K562 (cell line): ENCODE data around the gene HS2ST1. TPM values are rescaled to one million over a fixed set of nuclear protein-coding genes. Genes with fewer than 3 reads are reported as not detected.

Experiments used
- CHD4 ChIP-seq: fragments of 200-600 bp; sonication (generic); IDR thresholded peaks from 3 replicates; pipeline ENCODE4 v1.6.1; 2012; ENCODE audit warnings: low read depth, mild to moderate bottlenecking, mixed read lengths, low read length, inconsistent platforms; ENCODE audit not compliant: insufficient read depth, insufficient replicate concordance, poor library complexity, severe bottlenecking
- ESRRB ChIP-seq: fragments of 250-450 bp; sonication (Bioruptor Pico); IDR thresholded peaks from 2 replicates; pipeline ENCODE4 v1.5.0; 2020; ENCODE audit warnings: mild to moderate bottlenecking, moderate library complexity, borderline replicate concordance
- FOXA1 ChIP-seq: fragments of 450-650 bp; IDR thresholded peaks from 2 replicates; pipeline ENCODE4 v1.6.1; 2016; ENCODE audit warnings: mild to moderate bottlenecking, borderline replicate concordance
- KDM4B ChIP-seq, 2 experiments: fragments of 450-650 bp in 1 of 2; sonication (generic) in 1 of 2; IDR thresholded peaks; 2 replicates each; pipeline ENCODE4 v1.6.1; 2016 to 2017; ENCODE audit warnings: borderline replicate concordance in 2 of 2, antibody characterized with exemption in 1 of 2, low read depth in 1 of 2, mild to moderate bottlenecking in 1 of 2
- NFE2 ChIP-seq: IDR thresholded peaks from 2 replicates; pipeline ENCODE4 v1.6.1; 2014; ENCODE audit warnings: antibody characterized with exemption, low read depth
- RBM14 ChIP-seq: fragments of 200-400 bp; formaldehyde crosslinking; IDR thresholded peaks from 2 replicates; pipeline ENCODE4 v1.6.1; 2018; ENCODE audit warnings: low read depth, mild to moderate bottlenecking, low read length, moderate library complexity, borderline replicate concordance; ENCODE audit not compliant: insufficient read depth
- RBM17 ChIP-seq: fragments of 200-400 bp; formaldehyde crosslinking; IDR thresholded peaks from 2 replicates; pipeline ENCODE4 v1.6.1; 2017; ENCODE audit warnings: low read depth, mild to moderate bottlenecking, low read length, borderline replicate concordance
- ZBTB17 ChIP-seq: fragments of 450-650 bp; formaldehyde crosslinking; IDR thresholded peaks from 2 replicates; pipeline ENCODE4 v1.4.0; 2020; ENCODE audit warnings: mild to moderate bottlenecking
- ZBTB7A ChIP-seq: IDR thresholded peaks from 2 replicates; pipeline ENCODE4 v1.6.1; 2011; ENCODE audit warnings: low read depth, mild to moderate bottlenecking, low read length, moderate library complexity, borderline replicate concordance; ENCODE audit not compliant: control insufficient read depth
- polyA plus RNA-seq, 8 experiments: library from polyadenylated mRNA; depleted of rRNA in 4 of 8; stranded (reverse) in 5 of 8; unstranded in 3 of 8; fragments of >200 nt; fragmentation: Nextera tagmentation in 2 of 8; fragmentation: Illumina TruSeq in 1 of 8; extraction: Ambion mirVana in 2 of 8; extraction: Trizol in 1 of 8; gene quantifications; 2 replicates each; pipeline versions ENCODE4 v1.2.1 to v1.2.3, GENCODE V29; 2011 to 2014; ENCODE audit warnings: inconsistent platforms in 1 of 8, missing spikeins in 1 of 8
- total RNA-seq, 7 experiments: library from RNA; depleted of rRNA in 6 of 7; stranded (reverse); fragments of >200 nt in 6 of 7; fragmentation: Illumina TruSeq in 2 of 7; extraction: Trizol in 2 of 7; gene quantifications; 2 replicates each; pipeline versions ENCODE4 v1.2.1 to v1.2.3, GENCODE V29; 2011 to 2021; ENCODE audit warnings: low replicate concordance in 1 of 7
- TF ChIP-seq, protein P1 (sequence below), 2 experiments: fragments of 450-650 bp; formaldehyde crosslinking in 1 of 2; IDR thresholded peaks; 2 replicates each; pipeline versions ENCODE4 v1.4.0 to v1.6.1; 2014 to 2020; ENCODE audit warnings: mild to moderate bottlenecking in 2 of 2, borderline replicate concordance in 1 of 2, low read depth in 1 of 2
- TF ChIP-seq, protein P2 (sequence below): fragments of 200-400 bp; formaldehyde crosslinking; IDR thresholded peaks from 2 replicates; pipeline ENCODE4 v1.6.1; 2017; ENCODE audit warnings: mild to moderate bottlenecking, low read depth, low read length, moderate library complexity
- TF ChIP-seq, protein P3 (sequence below): fragments of 250-450 bp; sonication (Bioruptor Pico); IDR thresholded peaks from 2 replicates; pipeline ENCODE4 v1.8.0; 2022; ENCODE audit warnings: moderate library complexity, mild to moderate bottlenecking, inconsistent platforms
- TF ChIP-seq, protein P4 (sequence below): fragments of 450-650 bp; formaldehyde crosslinking; IDR thresholded peaks from 2 replicates; pipeline ENCODE4 v1.4.0; 2022; ENCODE audit warnings: missing genetic modification characterization

Gene HS2ST1
- total and polyA plus RNA-seq, 9 of the 15 experiments (the other 6 are each of a cell fraction or from before 2014, with no cell fraction given): 7.7 to 43.3 (median 25.8) TPM

DNA sequence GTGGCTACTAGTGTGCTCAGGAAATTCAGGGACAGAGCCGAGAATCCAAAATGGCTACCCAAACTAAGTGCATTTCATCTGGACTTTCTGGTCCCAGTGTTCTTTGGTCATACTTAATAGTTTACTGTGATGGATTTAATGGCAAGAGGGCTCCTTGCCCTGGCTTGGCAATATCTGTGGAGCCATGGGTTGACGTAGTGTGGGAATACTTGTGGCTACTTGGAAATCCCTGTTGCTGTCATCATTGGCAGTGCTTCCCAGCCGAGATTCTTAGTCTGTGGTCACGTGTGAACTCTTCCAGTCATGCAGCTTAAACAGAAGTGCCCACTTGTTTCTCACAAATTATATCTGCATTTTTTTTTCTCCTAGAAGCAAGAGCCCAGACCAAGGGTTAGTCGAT is 198.9 kb downstream of the HS2ST1 start (continued):
- TF ChIP-seq, protein P1, sequence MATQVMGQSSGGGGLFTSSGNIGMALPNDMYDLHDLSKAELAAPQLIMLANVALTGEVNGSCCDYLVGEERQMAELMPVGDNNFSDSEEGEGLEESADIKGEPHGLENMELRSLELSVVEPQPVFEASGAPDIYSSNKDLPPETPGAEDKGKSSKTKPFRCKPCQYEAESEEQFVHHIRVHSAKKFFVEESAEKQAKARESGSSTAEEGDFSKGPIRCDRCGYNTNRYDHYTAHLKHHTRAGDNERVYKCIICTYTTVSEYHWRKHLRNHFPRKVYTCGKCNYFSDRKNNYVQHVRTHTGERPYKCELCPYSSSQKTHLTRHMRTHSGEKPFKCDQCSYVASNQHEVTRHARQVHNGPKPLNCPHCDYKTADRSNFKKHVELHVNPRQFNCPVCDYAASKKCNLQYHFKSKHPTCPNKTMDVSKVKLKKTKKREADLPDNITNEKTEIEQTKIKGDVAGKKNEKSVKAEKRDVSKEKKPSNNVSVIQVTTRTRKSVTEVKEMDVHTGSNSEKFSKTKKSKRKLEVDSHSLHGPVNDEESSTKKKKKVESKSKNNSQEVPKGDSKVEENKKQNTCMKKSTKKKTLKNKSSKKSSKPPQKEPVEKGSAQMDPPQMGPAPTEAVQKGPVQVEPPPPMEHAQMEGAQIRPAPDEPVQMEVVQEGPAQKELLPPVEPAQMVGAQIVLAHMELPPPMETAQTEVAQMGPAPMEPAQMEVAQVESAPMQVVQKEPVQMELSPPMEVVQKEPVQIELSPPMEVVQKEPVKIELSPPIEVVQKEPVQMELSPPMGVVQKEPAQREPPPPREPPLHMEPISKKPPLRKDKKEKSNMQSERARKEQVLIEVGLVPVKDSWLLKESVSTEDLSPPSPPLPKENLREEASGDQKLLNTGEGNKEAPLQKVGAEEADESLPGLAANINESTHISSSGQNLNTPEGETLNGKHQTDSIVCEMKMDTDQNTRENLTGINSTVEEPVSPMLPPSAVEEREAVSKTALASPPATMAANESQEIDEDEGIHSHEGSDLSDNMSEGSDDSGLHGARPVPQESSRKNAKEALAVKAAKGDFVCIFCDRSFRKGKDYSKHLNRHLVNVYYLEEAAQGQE (IDR thresholded peaks at IDR 0.05; ENCODE audit: borderline replicate concordance): no peak
- TF ChIP-seq, protein P1 (CRISPR knock-in tag; IDR thresholded peaks at IDR 0.05; ENCODE audit: low read depth): no peak
- TF ChIP-seq RBM14 (no peak), RBM17 (no peak), KDM4B (IDR thresholded peaks at IDR 0.05; ENCODE audit: borderline replicate concordance in 2 of 2, low read depth in 1 of 2) (no peak), NFE2 (no peak), CHD4 (no peak), ESRRB (CRISPR knock-in tag) (no peak), FOXA1 (no peak), ZBTB7A (no peak), ZBTB17 (no peak)
- TF ChIP-seq, protein P2, sequence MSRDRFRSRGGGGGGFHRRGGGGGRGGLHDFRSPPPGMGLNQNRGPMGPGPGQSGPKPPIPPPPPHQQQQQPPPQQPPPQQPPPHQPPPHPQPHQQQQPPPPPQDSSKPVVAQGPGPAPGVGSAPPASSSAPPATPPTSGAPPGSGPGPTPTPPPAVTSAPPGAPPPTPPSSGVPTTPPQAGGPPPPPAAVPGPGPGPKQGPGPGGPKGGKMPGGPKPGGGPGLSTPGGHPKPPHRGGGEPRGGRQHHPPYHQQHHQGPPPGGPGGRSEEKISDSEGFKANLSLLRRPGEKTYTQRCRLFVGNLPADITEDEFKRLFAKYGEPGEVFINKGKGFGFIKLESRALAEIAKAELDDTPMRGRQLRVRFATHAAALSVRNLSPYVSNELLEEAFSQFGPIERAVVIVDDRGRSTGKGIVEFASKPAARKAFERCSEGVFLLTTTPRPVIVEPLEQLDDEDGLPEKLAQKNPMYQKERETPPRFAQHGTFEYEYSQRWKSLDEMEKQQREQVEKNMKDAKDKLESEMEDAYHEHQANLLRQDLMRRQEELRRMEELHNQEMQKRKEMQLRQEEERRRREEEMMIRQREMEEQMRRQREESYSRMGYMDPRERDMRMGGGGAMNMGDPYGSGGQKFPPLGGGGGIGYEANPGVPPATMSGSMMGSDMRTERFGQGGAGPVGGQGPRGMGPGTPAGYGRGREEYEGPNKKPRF: no peak
- TF ChIP-seq, protein P3, sequence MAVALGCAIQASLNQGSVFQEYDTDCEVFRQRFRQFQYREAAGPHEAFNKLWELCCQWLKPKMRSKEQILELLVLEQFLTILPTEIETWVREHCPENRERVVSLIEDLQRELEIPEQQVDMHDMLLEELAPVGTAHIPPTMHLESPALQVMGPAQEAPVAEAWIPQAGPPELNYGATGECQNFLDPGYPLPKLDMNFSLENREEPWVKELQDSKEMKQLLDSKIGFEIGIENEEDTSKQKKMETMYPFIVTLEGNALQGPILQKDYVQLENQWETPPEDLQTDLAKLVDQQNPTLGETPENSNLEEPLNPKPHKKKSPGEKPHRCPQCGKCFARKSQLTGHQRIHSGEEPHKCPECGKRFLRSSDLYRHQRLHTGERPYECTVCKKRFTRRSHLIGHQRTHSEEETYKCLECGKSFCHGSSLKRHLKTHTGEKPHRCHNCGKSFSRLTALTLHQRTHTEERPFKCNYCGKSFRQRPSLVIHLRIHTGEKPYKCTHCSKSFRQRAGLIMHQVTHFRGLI (CRISPR knock-in tag): no peak
- TF ChIP-seq, protein P4, sequence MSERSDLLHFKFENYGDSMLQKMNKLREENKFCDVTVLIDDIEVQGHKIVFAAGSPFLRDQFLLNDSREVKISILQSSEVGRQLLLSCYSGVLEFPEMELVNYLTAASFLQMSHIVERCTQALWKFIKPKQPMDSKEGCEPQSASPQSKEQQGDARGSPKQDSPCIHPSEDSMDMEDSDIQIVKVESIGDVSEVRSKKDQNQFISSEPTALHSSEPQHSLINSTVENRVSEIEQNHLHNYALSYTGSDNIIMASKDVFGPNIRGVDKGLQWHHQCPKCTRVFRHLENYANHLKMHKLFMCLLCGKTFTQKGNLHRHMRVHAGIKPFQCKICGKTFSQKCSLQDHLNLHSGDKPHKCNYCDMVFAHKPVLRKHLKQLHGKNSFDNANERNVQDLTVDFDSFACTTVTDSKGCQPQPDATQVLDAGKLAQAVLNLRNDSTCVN (CRISPR knock-in tag): no peak
